Stimulated activated naive CD8-positive, alpha-beta T cell treated with anti-CD3 and anti-CD28 coated beads, Interleukin-15, amount 100 ng/mL, for 72 hours (primary cell): ENCODE data around the gene GPALPP1.
"Not testable (repeated sequence)": the region's sequence is repeated elsewhere in the genome, so short reads cannot be mapped to it uniquely, and the experiment has no call there.

ENCODE experiments used
- ATAC-seq: fragments of 150-1000 bp; cut with Tn5 transposase; 2 replicates; pipeline ENCODE4 v1.10.0; 2021; ENCODE audit warnings: mild to moderate bottlenecking, moderate library complexity
- DNase-seq, 2 donors: peaks; one replicate each; pipeline ENCODE4 v3.0.0; 2021 to 2022
- H3K27ac Mint-ChIP-seq, 2 donors: one replicate each; pipeline ENCODE4 v1.8.0; 2022; ENCODE audit warnings: mild to moderate bottlenecking in 2 of 2, mixed read lengths in 2 of 2, moderate library complexity in 2 of 2
- H3K27me3 Mint-ChIP-seq: one replicate; pipeline ENCODE4 v1.8.0; 2022; ENCODE audit warnings: mixed read lengths
- H3K4me1 Mint-ChIP-seq: one replicate; pipeline ENCODE4 v1.8.0; 2022; ENCODE audit warnings: mild to moderate bottlenecking, mixed read lengths
- H3K4me3 Mint-ChIP-seq, 2 donors: one replicate each; pipeline ENCODE4 v1.8.0; 2022; ENCODE audit warnings: mild to moderate bottlenecking in 2 of 2, mixed read lengths in 2 of 2, moderate library complexity in 1 of 2
- H3K9me3 Mint-ChIP-seq, 2 donors: one replicate each; pipeline ENCODE4 v1.8.0; 2022; ENCODE audit warnings: mixed read lengths in 2 of 2

The GPALPP1 gene

GRCh38 chr13:45040622-45041021 lies 51.3 kb downstream of the GPALPP1 start:
- Mint-ChIP-seq H3K9me3 (no peaks in the 10 kb centered on the region), H3K4me3 (no peak overlapping the region), H3K27ac (no peak overlapping the region), H3K27me3 (no peaks in the 10 kb centered on the region), H3K4me1 (no peaks in the 10 kb centered on the region)
- ATAC-seq (no peak), DNase-seq (no peak)

- Mint-ChIP-seq H3K27ac (no peak overlapping the region), H3K27me3 (no peaks in the 10 kb centered on the region), H3K4me3 (no peak overlapping the region), H3K9me3 (no peaks in the 10 kb centered on the region), H3K4me1 (peaks cover 5% of the 10 kb centered on the region)
- ATAC-seq: no peak
- no peak for DNase-seq
These were observed 53.2 kb downstream of the GPALPP1 start for GRCh38 chr13:45042539-45042938.

GRCh38 chr13:45046445-45046844 lies 57.1 kb downstream of the GPALPP1 start:
- ATAC-seq (no peak), DNase-seq (no peak)
- H3K4me1 Mint-ChIP-seq: peaks cover 20% of the 10 kb centered on the region
- H3K27ac Mint-ChIP-seq: no peak overlapping the region
- no peaks in the 10 kb centered on the region for H3K9me3 Mint-ChIP-seq
- H3K4me3 Mint-ChIP-seq: peak overlapping the region; percentile 74 to 85
- H3K27me3 Mint-ChIP-seq: peaks cover 21% of the 10 kb centered on the region

- Mint-ChIP-seq H3K4me3 (peak overlapping the region; percentile 74 to 85), H3K9me3 (no peaks in the 10 kb centered on the region), H3K27me3 (peaks cover 33% of the 10 kb centered on the region), H3K27ac (no peak overlapping the region), H3K4me1 (peaks cover 20% of the 10 kb centered on the region)
- ATAC-seq (peak; percentile 84), DNase-seq (peak; percentile 72 to 80)
These were observed 58.3 kb downstream of the GPALPP1 start for GRCh38 chr13:45047394-45048310.

GRCh38 chr13:45048890-45049407 lies 59.6 kb downstream of the GPALPP1 start:
- Mint-ChIP-seq H3K4me3 (peak overlapping the region; percentile 24 to 31), H3K27ac (peak overlapping the region in 1 of 2 donors; percentile 64), H3K9me3 (no peaks in the 10 kb centered on the region), H3K27me3 (peaks cover 43% of the 10 kb centered on the region), H3K4me1 (peaks cover 20% of the 10 kb centered on the region)
- ATAC-seq (peak; percentile 82), DNase-seq (peak in 1 of 2 donors; percentile 32)

- ATAC-seq: no peak
- Mint-ChIP-seq H3K9me3 (no peaks in the 10 kb centered on the region), H3K4me3 (no peak overlapping the region), H3K27ac (no peak overlapping the region), H3K27me3 (peaks cover 48% of the 10 kb centered on the region), H3K4me1 (peaks cover 20% of the 10 kb centered on the region)
- no peak for DNase-seq
These were observed 60.1 kb downstream of the GPALPP1 start for GRCh38 chr13:45049478-45049877.

GRCh38 chr13:45051315-45051714 lies 62.0 kb downstream of the GPALPP1 start:
- Mint-ChIP-seq H3K4me1 (peaks cover 33% of the 10 kb centered on the region), H3K27me3 (peaks cover 48% of the 10 kb centered on the region)

GRCh38 chr13:45055198-45055901 lies 66.0 kb downstream of the GPALPP1 start:
- Mint-ChIP-seq H3K9me3 (no peaks in the 10 kb centered on the region), H3K4me3 (peak overlapping the region; percentile 45 to 61), H3K4me1 (peaks cover 30% of the 10 kb centered on the region), H3K27ac (no peak overlapping the region), H3K27me3 (peaks cover 58% of the 10 kb centered on the region)
- DNase-seq: peak; percentile 51 to 74
- peak; percentile 100 for ATAC-seq

More at GRCh38 chr13:45051315-45051714, 62.0 kb downstream of the GPALPP1 start:
- H3K9me3 Mint-ChIP-seq: no peaks in the 10 kb centered on the region
- H3K4me3 Mint-ChIP-seq: no peak overlapping the region
- no peak for ATAC-seq
- H3K27ac Mint-ChIP-seq: no peak overlapping the region
- no peak for DNase-seq

- peak overlapping the region; percentile 45 to 61 for H3K4me3 Mint-ChIP-seq
- H3K27me3 Mint-ChIP-seq: peaks cover 58% of the 10 kb centered on the region
- peak overlapping the region in 1 of 2 donors; percentile 8 for H3K27ac Mint-ChIP-seq
- ATAC-seq (peak; percentile 64), DNase-seq (peak in 1 of 2 donors; percentile 15)
- peaks cover 30% of the 10 kb centered on the region for H3K4me1 Mint-ChIP-seq
- H3K9me3 Mint-ChIP-seq: no peaks in the 10 kb centered on the region
These were observed 66.7 kb downstream of the GPALPP1 start for GRCh38 chr13:45055902-45056648.

- no peaks in the 10 kb centered on the region for H3K9me3 Mint-ChIP-seq
- DNase-seq: no peak
- H3K4me3 Mint-ChIP-seq: no peak overlapping the region
- no peak for ATAC-seq
- H3K4me1 Mint-ChIP-seq: peaks cover 29% of the 10 kb centered on the region
- H3K27me3 Mint-ChIP-seq: peaks cover 41% of the 10 kb centered on the region
- no peak overlapping the region for H3K27ac Mint-ChIP-seq
These were observed 70.7 kb downstream of the GPALPP1 start for GRCh38 chr13:45060062-45060461.

- Mint-ChIP-seq H3K4me3 (no peak overlapping the region), H3K9me3 (no peaks in the 10 kb centered on the region), H3K27me3 (peaks cover 45% of the 10 kb centered on the region), H3K4me1 (peaks cover 5% of the 10 kb centered on the region), H3K27ac (no peak overlapping the region)
- DNase-seq: no peak
- no peak for ATAC-seq
These were observed 74.0 kb downstream of the GPALPP1 start for GRCh38 chr13:45063261-45063860.

GRCh38 chr13:45063889-45064288 lies 74.6 kb downstream of the GPALPP1 start:
- not testable (repeated sequence) for ATAC-seq, H3K27ac Mint-ChIP-seq, H3K4me3 Mint-ChIP-seq, H3K4me1 Mint-ChIP-seq, DNase-seq, H3K9me3 Mint-ChIP-seq
- H3K27me3 Mint-ChIP-seq: peaks cover 50% of the 10 kb centered on the region

GRCh38 chr13:45064889-45065288 lies 75.6 kb downstream of the GPALPP1 start:
- no peaks in the 10 kb centered on the region for H3K4me1 Mint-ChIP-seq
- no peaks in the 10 kb centered on the region for H3K9me3 Mint-ChIP-seq
- no peak for DNase-seq
- no peak overlapping the region for H3K4me3 Mint-ChIP-seq
- H3K27ac Mint-ChIP-seq: no peak overlapping the region
- peaks cover 49% of the 10 kb centered on the region for H3K27me3 Mint-ChIP-seq
- ATAC-seq: no peak

- peaks cover 32% of the 10 kb centered on the region for H3K27me3 Mint-ChIP-seq
- no peaks in the 10 kb centered on the region for H3K4me1 Mint-ChIP-seq
- H3K9me3 Mint-ChIP-seq: no peaks in the 10 kb centered on the region
- DNase-seq (no peak), ATAC-seq (no peak)
- H3K4me3 Mint-ChIP-seq: no peak overlapping the region
- H3K27ac Mint-ChIP-seq: peak overlapping the region in 1 of 2 donors; percentile 20
These were observed 79.0 kb downstream of the GPALPP1 start for GRCh38 chr13:45068036-45069001.
